DMS53 (cell line): Measurements from ENCODE around the gene ZNF575.
A peak's percentile ranks its signal among the peaks of the same experiment; 100 is the strongest.

Source experiments
- DNase-seq: peaks from one replicate; lab custom pipeline; 2025; lab: John Stamatoyannopoulos, UW

ZNF575 gene, protein sequence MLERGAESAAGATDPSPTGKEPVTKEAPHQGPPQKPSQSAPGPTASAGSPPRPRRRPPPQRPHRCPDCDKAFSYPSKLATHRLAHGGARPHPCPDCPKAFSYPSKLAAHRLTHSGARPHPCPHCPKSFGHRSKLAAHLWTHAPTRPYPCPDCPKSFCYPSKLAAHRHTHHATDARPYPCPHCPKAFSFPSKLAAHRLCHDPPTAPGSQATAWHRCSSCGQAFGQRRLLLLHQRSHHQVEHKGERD

DNA sequence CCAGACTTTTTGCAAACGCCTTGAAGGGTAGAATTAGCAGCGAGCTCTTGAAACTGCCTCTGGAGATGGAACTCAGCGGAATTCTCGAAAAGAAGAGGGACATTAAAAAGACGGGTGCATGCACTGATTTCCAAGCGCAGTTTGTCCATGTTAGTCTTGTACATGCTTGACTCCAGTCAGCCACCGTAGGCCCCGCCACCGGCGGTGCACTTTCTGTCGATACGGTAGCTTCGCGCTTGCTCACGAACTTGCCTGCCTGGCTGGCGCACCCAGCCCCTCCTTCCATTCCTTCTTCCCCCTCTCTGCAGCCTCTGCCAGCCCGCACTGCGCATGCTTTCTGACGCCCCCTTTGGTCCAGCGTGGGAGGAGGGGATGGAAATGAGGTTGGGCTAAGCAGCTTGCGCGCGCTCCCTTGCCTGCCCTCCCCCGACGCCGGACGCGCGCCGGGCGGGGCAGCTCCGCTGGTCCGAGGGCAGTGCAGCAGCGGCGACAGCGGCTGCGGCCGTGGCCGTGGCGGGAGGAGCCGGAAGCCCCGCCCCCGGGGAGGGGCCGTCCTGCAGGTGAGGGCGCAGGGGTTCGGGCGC lies at the start of gene ZNF575:
ZNF575 (plus strand) TSS at position 227 of the 584 bp plus-strand sequence. CDS start 1,235 bp downstream, outside the sequence.
- DNase-seq = peak; percentile 98

DNA sequence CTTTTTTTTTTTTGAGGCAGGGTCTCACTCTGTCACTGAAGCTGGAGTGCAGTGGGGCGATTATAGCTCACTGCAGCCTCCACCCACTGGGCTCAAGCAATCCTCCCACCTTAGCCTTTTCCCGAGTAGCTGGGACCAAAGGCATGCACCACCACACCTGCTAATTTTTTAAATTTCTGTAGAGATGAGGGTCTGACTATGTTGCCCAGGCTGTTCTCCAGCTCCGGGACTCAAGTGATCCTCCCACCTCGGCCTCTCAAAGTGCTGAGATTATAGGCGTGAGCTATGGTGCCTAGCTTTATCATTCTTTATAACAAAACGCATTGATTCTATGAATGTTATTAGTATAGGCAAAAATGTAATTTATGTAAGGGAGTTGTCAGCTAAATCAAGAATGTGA lies 49.7 kb upstream of the ZNF575 start:
- no peak for DNase-seq

DNA sequence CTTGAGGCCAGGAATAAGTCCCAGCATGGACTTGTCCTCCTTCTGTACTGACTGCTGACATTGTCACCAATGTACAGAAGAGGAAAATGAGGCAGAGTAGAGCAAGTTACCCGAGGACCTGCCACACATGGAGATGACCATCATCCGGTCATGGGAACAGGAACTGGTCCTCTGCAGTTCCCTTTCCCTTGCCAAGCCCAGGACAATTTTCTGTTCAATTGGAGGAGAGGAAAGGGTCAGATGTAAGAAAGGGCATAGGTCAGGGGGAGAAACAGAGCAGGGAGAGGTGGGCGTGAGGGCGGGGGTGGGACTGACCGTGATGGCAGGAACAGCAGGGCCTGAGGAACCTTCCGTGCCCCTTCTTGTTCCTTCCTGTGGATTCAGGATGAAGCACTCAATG lies 47.0 kb upstream of the ZNF575 start:
- DNase-seq = no peak

DNA sequence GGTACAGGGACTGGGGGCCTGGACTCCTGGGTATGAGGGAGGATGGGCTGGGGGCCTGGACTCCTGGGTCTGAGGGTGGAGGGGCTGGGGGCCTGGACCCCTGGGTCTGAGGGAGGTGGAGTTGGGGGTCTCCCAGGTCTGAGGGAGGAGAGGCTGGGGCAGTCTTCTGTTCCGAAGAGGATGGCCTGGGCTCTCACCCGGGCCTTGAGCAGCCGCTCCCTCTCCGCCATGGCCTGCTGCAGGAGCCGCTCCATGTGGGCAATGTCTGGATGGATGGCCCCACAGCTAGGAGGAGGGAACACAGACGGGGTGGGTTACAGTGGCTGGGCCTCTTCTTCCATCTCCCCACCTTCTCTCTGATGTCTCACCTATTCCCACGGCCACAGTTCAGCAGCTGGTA lies 46.6 kb upstream of the ZNF575 start:
- DNase-seq = no peak

DNA sequence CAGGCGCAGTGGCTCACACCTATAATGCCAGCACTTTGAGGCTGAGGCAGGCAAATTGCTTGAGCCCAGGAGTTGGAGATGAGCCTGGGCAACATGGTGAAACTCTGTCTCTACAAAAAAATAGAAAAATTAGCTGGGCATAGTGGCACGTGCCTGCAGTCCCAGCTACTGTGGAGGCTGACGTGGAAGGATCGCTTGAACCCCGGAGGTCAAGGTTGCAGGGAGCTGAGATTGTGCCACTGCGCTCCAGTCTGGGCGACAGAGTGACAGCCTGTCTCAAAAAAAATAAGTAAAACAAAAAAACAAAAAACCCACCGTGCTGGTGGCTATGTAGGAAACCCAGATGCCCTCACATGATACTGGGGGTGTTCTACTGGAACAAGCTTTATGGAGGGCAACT lies 44.8 kb upstream of the ZNF575 start:
- DNase-seq = no peak

DNA sequence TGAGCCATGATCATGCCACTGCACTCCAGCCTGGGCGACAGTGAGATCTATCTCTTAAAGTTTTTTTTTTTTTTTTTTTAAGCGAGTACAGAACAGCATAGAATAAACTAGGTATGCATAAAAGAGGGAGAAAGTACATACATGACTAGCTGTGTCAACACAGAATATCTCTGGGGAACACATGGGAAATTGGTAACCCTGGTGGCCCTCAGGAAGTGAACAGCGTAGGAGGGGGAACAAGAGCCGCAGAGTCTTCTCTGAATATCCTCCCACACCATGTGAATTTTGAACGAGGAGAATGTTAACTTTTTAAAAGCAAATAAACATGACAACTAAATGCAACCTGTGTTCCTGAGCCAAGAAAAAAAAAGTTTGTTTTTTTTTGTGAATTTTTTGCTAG lies 43.7 kb upstream of the ZNF575 start:
- no peak for DNase-seq

DNA sequence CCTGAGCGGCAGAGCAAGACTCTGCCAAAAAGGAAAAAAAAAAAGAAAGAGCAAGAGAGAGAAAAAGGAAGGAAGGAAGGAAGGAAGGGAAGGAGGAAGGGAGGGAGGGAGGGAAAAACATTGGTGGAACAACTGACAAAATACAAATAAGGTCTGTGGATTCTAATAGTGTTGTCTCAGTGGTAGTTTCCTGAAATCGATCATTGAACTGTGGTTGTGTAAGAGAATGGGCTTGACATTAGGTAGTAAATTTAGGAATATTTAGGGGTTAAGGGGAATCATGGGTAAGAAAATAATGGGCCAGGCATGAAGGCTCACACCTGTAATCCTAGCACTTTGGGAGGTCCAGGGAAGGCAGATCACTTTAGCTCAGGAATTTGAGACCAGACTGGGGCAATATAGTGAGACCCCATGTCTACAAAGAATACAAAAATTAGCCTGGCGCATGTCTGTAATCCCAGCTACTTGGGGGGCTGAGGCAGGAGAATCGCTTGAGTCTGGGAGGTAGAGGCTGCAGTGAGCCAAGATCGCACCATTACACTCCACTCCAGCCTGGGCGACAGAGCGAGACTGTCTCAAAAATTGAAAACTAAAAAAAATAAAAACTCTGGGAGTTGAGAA lies 42.9 kb upstream of the ZNF575 start:
- DNase-seq = no peak

DNA sequence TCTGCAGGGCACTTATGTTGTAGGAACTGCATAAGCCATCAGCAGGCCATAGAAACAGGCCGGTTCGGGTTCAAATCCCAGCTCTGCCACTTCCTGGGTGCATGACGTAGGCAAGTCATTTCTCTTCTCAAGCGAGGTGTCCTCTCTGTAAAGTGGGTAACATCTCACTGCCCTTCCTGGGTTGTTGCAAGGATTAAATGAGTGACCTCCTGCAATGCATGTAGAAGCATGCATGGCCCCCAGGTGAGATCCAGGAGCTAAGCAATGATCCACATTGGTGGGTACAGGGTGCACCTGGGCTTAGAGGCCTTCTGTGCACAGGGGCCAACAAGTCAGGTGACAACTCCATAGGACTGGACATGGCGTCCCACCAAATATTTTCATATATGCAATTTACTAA lies 42.2 kb upstream of the ZNF575 start:
- no peak for DNase-seq

DNA sequence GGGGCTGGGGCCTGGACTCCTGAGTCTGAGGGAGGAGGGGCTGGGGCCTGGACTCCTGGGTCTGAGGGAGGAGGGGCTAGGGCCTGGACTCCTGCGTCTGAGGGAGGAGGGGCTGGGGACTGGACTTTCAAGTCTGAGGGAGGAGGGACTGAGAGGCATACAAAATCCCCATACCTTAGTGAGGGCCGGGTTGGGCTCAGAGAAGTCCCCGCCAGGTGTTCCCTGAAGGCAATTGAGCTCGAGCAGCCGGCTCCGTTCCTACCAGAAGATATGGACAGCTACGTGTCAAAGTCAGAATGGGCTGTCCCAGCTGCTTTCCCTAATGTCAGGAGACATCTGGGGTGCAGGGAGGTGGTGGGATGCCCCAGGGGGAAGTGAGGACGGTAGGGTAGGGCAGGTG lies 37.9 kb upstream of the ZNF575 start:
- DNase-seq = no peak

DNA sequence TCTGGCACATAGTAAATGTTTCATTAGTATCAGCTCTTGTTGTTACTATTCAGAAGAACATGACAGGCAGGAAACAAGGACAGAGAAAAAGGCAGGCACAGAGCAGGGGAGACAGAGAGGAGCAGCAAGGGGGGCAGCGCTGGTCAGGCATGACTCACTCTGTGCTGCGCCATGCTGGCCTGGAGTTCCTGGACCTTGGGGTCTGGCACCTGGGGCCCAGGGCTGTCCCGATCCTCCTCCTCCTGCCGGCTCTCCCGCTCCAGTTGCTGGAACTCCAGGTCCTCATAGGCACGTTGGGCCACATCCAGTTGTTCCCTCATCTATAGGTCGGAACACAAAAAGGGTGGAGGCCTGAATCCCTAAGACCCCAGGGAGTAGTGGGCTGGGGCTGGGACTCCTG lies 36.0 kb upstream of the ZNF575 start:
- no peak for DNase-seq

DNA sequence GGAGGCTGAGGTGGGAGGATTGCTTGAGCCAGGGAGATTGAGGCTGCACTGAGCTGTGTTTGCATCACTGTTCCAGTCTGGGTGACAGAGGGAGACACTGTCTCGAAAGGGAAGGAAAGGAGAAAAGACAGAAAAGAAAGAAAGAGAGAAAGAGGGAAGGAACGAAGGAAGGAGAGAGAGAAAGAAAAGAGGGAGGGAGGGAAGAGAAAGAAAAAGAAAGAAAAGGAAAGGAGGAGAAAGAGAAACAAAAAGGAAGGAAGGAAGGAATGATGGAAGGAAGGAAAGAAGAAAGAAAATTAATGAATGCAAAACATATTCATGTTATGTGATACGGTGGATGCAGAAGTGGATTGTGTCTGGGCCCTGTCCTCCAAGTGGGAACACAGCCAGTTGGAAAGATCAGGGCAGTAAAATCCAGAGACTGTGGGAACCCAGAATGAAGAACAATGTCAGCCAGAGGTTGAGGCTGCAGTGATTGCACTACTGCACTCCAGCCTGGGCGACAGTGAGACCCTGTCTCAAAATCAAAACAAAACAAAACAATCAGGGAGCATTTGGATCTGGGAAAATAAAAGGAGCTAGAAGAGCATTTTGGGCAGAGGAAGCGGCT lies 34.6 kb upstream of the ZNF575 start:
- no peak for DNase-seq

DNA sequence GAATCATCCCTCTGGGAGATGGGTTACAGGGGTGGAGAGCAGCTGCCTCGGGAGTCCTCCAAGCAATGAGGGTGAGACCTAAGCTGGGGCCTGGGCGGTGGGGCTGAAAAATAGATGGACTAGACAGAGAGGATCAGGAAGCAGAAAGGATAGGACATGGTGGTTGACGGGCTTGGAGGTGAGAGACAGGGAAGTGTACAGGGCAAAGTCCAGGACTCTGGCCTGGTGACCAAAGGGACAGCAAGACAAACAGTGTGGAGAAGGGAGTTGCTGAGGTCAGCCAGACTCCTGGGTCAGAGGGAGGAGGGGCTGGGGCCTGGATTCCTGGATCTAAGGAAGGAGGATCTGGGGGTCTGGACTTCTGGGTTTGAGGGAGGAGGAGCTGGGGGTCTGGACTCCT lies 33.9 kb upstream of the ZNF575 start:
- DNase-seq = no peak

DNA sequence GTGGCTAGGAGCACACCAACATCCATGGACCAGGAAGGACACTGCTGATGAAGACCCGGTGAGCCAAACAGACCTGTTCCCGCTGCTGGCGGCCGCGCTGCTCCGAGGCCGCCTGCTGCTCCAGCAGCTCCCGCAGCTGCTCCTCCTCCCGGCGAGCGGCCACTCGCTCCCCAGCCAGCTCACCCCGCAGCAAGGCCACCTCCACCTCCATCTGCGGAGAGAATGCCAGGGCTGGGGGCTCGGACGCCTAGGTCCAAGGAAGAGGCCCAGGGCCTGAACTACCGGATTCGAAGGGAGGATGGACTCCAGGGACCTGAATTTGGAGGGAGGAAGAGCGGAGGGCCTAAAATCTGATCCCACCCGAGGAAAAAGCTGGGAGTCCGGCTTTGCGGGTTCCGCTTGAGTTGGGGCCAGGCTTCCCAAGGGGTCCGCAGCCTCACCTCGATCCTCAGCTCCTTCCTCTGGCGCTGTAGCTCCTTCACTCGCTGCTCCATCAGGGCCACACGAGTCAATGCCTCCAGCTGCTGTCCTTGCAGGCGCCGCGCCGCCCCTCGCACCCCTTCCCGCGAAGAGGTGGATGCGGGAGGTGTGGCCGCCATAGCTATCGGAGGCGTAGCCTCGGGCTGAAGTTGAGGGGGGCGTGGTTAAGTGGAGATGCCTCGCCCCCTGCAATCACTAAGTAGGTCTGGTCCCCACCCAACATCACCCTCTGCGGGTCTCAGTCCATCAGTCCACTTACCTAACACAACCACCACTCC lies 31.1 kb upstream of the ZNF575 start:
- DNase-seq = no peak

DNA sequence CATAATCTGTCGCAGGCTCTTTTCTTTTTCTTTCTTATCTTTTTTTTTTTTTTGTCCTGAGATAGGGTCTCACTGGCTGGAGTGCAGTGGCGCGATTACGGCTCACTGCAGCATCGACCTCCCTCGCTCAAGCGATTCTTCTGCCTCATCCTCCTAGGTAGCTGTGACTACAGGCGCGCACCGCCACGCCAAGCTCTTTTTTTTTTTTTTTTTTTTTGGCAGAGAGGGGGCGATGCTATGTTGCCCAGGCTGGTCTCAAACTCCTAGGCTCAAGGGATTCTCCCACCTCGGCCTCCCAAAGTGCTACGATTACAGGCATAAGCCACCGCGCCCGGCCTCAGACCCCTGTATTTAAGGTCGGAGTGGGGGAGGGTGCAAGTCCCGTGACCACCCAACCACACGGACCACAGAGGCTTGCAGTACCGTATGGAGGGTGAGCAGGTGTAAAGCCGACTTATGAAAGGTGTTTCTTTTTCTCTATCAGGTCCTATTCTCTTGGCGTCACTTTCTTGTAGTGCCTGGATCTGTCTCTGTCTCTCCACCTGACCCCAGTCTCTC lies 30.5 kb upstream of the ZNF575 start:
- DNase-seq = no peak

DNA sequence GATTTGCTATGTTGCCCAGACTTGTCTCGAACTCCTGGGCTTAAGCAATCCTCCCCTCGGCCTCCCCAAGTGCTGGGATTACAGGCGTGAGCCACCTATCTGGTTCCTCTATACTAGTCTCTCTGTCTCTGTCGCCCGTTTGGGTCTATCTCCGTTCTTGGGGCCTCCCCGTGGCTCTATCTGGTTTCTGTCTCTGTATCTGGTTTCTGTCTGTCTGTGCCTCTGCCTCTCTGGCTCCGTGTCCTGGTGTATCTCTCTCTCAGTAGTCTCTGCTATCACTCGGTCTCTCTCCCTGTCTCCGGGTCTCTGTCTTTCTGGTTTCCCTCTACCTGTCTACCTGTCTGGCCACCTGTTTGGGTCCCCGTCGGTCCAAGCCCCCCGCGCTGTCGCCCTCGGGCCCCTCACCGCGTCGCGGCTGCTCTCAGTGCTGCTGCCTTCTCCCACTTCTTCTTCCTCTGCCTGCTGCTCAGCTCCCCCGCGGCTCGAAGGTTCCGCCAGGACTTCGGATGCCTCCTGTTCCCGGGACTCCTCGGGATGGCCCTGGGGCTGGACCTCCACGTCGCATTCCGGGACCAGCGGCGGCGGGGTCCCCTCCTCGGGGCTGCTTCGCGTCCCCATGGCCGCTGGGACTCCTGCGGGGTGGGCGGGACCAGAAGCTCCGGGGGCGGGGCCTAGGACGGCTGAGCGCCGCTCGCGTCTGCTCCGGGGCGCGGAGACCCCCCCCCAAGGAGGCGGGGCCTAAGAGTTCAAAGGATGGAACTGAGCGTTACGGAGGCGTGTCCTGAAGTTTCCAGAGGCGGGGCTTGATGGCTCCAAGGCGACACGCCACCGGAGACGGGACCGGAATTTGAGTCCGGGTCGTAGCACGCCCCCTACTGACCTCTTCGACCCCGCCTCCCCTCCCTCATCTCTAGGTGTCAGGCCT lies 29.2 kb upstream of the ZNF575 start:
- DNase-seq = peak; percentile 82

DNA sequence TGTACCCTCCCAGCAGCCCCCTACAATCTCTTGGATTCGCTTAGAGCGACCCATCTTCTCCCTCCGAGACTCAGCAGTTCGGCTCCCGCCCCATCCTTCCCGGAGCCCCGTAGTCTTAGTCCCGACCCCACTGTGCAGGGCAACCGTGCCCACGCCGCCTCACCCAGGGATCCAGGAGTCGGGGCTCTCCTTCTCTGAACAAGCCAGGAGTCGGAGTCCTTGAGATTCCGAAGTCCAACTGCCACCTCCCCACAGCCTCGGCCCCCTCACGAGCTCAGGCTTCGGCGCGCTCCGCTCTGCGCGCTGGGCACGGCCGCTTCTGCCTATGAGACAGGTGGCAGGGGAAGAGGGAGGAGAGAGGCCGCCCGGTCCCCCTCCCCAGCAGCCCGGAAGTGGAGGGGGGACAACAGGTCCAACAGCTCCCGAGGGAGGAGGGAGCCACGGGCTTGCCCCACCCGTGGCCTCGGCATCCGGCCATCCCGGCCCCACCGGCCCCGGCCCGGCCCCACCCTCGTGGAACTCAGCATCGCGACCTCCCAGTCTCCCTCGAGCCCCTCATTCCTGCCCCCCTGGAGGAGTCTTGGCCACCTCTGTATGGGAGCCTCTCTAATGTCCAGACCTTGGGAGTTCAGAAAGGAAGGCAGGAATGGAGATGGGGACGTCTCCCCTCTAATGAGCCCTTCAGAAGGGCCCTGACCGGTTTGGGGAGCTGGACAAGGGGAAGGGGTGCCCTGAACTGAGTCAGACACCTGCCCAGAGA lies 28.4 kb upstream of the ZNF575 start, which contains the start of gene PHLDB3:
PHLDB3 (minus strand) TSS at position 321 of the 760 bp plus-strand sequence. CDS start 628 bp downstream, outside the sequence.
- DNase-seq = peak; percentile 67

DNA sequence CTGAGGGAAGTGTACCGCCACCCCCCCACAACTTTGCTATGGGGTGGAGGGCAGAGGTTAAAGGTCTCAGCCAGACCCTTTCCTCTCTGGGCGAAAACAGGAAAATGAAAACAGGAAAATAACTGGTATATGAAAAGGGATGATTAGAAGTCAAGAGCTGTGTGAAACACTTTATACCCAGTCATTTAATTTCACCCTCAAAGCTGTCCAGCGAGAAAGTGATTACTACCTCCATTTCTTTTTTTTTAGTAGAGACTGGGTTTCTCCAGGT lies 27.9 kb upstream of the ZNF575 start:
- no peak for DNase-seq

DNA sequence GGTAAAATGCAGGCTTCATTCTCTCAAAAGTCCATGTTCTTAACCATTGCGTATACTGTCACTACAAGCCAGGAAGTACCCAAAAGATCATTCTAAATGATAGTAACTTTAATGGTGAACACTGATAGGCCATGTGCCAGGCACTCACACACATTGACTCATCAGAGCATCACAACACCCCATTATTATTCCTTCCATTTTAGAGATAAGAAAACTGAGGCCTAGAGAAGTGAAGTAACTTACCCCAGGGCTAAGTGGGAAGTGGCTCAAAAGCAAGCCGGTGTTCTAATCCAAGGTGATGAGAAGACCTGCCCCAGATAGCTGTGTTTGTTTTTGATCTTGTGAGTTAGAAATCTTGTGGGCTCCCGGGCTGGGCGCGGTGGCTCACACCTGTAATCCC lies 27.0 kb upstream of the ZNF575 start:
- DNase-seq = no peak

DNA sequence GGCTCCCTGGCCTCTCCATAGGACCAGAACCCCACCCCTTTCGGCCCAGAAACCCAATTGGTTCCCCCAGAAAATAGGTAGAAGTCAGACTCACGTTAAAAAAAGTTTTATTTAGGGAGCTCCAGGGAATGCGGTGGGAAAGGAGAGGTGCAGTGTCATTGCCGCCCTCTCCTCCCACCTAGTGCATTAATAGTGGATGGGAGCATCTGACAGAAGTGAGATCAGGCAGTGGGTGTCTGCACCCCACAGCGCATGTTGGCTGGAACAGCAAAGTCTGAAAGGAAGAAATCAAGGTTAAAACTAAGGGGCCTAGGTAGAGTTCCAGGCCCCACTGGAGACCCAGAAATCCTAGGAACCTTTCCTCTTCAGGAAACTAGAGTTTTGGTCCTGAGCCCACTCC lies 26.4 kb upstream of the ZNF575 start:
- DNase-seq = no peak

DNA sequence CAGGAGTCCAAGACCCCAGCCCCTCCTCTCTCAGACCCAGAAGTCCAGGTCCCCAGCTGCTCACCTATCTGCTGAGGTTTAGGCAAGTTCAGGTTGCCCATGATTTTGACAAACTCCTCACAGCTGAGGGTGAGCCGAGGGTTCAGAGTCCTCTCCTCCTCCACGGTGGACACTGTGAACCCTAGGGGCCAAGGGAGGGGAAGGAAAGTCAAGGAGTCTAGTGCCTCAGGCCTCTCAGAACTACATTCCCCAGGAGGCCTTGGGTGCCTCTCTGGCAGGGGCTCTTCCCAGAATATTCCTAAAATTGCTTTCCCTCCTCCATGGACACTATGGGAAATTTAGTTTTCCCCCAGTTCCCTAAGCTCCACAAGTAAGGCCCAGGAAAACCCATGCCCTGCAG lies 25.1 kb upstream of the ZNF575 start:
- DNase-seq = no peak

DNA sequence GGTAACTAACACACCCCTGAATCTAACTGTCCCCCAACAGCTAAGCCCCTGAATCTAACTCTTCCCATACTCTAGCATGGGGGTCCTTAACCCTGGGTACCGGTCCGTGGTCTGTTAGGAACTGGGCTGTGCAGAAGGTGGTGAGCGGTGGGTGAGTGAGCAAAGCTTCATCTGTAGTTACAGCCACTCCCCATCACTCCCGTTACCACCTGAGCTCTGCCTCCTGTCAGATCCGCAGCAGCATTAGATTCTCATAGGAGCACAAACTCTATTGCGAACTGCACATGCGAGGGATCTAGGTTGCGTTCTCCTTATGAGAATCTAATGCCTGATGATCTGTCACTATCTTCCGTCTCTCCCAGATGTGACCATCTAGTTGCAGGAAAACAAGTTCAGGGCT lies 22.3 kb upstream of the ZNF575 start:
- DNase-seq = no peak
